HG02884 (cell line): ENCODE measurements around the gene PIK3R5.
"Not testable (repeated sequence)": the region's sequence is repeated elsewhere in the genome, so short reads cannot be mapped to it uniquely, and the experiment has no call there.

Experiments used
- ATAC-seq: cut with Tn5 transposase; IDR thresholded peaks from one replicate; pipeline ENCODE4 v1.9.1; 2021; ENCODE audit warnings: mild to moderate bottlenecking, moderate library complexity; ENCODE audit not compliant: unreplicated experiment

PIK3R5 gene

DNA sequence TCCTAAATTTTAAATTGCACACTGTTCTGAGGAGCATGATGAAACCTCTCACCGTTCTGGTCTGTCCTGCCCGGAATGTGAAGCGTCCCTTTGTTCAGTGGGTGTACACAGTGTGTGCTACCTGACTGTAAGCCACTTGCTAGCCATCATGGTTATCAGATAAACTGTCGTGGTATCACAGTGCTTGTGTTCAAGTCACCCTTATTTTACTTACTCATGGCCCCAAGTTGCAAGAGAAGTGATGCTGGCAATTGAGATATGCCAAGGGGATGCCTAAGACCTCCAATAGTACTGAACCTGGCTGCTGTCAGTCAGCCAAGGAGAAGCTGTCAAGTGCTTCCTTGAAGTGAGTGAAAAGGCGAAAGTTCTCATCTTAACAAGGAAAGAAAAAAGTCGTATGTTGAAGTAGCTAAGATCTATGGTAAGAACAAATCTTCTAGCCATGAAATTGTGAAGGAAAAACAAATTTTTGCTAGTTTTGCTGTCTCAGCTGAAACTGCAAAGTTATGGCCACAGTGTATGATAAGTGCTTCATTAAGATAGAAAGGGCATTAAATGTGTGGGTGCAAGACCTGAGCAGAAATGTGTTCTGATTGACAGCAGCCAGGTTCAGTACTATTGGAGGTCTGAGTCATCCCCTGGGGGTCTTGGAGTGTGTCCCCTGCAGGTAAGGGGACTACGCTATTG lies 103.9 kb downstream of the PIK3R5 start:
- no peak for ATAC-seq

DNA sequence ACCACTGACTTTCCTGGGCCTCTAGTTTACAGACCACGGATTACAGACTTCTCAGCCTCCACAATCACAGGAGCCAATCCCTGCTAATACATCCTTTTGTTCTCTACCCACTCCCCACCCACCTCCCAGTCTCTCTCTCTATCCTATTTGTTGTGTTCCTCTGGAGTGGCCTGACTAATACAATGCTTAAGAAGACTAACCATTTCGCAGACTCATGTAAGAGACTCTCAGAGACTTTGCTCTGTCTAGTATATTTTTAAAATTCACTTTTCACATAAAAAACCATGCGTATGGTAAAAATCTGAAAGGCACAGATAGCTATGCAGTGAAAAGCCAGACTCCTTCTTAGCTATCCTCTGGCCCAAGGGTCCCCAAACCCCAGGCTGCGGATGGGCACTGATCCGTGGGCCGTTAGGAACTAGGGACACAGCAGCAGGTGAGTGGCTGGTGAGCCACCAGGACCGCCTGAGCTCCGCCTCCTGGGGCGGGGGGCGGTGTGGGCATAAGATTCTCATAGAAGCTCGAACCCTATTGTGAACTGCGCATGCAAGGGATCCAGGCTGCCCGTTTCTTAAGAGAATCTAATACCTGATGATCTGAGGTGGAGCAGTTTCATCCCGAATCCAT lies 105.6 kb downstream of the PIK3R5 start:
- no peak for ATAC-seq

DNA sequence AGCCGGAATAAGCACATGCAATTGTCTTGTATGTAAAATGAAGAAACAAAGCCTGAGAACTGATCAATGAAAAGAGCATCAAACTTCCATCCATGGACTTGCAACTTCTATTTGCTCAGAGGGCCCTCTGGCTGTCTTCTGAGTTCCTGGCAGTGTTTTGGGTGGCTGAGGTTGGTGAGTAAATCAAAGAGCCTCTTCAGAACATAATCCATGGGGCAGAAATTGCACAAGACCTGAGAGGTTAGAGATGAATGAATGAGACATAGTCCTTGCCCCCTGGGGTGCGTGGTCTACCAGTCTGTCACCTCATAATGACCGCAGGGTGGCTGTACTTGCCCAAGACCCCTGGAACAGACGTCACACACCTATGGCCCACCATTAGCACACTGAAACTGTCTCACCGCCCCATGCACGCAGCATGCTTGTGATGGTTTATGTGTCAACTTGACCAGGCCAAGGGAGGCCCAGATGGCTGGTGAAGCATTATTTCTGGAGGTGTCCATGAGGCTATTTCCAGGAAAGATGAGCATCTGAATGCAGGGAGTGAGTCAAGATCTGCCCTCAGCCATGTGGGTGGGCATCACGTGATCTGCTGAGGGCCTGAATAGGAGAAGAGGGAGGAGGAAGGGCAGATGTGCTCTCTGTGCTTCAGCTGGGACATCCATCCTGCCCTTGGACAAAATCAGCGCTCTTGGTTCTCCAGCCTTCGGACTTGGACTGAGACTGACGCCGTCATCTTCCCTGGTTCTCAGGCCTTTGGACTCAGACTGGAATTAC lies 106.3 kb downstream of the PIK3R5 start:
- no peak for ATAC-seq

DNA sequence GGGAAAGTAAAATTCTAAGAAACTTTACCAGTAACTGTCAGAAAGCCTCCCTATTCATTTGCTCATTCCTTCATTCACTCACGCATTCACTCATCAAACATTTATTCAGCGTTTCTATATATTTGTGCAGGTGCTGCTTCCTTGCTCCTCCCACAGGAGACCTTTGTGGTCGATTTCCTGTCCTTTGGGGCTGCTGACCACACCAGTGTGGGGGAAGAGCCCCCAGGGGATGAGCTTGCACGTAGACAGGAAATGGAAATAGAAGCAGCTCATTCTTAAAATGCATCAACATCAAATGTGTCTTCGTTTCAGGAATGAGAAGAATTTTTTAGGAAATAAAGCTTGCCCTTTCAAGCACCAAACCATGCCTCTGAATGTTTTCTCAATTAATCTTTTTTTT lies 107.6 kb downstream of the PIK3R5 start:
- ATAC-seq: no peak

DNA sequence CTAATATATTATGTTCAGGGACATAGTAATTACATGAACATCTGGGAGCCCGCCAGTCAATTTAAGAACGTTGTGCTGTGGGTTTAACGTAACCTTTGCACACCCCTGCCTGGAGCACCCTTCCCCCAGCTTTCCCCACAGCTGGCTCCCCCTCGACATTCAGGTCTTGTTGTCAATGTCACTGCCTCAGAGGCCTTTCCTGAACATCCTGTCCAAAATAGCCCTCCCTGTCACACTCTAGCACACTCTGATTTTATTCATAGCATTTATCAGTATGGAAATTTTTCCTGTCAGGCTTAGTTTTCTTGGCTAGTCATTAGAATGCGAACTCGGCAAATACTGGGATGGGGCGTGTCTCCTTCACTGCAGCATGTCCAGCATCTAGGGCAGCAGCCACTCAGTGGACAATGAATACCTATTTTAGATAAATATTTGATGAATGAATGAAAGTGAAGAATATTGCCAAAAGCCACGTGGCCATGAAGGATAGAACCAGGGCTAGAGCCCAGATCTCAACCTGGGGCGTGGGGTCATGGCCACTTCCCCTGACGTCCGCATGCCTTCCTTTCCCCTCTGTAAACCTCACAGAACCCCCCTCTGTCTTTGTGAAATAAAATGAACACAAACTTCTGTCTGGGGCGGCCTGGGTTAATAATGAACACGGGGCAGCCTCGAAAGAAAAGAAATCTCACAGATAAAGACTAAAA lies 108.5 kb downstream of the PIK3R5 start:
- no peak for ATAC-seq

DNA sequence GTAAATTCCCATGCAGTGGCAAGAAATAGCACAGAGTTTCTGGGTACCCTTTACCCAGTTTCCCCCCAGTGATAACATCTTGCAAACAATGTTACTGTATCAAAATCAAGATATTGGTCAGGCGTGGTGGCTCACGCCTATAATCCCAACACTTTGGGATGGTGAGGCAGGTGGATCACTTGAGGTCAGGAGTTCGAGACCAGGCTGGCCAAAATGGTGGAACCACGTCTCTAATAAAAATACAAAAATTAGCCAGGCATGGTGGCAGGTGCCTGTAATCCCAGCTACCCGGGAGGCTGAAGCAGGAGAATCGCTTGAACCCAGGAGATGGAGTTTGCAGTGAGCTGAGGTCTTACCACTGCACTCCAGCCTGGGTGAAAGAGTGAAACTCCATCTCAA lies 109.3 kb downstream of the PIK3R5 start:
- not testable (repeated sequence) for ATAC-seq

DNA sequence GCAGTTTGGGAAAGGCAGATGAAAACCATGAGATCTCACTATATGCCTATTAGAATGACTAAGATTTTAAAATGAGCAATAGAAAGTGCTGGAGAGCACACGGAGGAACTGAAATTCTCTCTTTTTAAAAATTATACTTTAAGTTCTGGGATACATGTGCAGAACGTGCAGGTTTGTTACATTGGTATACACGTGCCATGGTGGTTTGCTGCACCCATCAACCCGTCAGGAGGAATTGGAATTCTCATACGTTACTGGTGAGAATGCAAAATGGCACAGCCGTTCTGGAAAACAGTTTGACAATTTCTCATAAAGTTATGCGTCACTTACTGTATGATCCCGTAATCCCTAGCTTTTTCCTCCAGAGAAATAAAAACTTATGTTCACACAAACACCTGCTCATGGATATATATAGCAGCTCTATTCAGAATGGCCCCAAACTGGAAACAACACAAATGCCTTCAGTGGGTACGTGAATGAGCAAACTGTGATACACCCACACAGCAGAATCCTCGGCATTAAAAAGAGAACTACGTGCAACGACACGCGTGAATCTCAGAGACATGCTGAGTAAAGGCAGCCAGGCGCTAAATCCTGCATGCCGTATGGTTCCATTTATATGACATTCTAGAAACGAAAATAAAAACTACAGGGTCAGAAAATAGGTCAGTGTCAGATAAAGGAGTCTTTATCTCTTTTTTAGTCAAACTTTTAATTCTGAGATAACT lies 109.9 kb downstream of the PIK3R5 start:
- no peak for ATAC-seq

DNA sequence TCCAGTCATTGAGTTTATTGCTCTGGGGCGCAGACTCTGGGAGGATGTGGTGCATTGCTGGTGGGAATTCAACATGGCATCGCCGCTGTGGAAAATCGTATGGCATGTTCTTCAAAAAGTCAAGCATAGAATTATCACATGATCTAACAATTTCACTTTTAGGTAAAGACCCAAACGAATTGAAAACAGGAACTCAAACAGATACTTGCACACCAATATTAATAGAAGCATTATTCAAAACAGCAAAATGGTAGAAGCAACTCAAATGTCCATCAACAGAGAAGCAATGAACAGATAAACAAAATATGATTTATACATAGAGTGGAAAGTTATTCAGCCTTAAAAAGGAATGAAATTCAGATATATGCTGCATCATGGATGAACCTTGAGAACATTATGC lies 113.9 kb downstream of the PIK3R5 start:
- no peak for ATAC-seq

DNA sequence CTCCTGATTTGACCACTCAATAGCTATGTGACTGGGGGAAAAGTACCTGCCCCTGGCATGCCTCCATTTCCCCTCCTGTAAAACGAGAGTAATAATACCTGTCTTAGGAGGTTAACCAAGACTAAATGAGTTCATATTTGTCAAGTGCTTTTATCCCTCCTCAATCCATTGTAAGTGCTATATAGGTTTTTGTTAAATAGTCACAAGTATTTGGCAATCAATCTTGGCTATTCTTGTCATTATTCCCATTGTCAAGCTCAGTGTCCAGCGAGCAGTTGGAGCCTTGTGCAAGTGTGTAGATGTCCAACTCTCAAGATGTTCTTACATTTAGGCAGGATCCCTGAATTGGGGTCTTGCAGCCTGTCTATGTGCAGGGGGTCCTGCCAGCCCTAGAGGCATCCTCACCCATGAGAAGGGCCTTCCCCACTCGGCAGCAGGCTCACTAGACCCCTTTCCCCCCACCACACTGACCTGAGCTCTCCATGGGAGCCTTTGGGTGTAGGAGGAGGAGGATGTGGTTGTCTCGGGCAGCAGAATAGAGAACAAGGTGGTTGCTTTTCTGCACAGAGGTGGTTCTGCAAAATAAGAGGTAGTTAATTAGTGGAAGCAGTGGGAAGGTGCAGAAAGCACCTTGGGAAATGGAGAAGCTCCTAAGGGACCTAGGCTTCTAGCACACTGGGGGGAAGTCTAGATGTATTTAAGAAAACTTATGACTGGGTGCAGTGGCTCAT lies 116.0 kb downstream of the PIK3R5 start:
- no peak for ATAC-seq

DNA sequence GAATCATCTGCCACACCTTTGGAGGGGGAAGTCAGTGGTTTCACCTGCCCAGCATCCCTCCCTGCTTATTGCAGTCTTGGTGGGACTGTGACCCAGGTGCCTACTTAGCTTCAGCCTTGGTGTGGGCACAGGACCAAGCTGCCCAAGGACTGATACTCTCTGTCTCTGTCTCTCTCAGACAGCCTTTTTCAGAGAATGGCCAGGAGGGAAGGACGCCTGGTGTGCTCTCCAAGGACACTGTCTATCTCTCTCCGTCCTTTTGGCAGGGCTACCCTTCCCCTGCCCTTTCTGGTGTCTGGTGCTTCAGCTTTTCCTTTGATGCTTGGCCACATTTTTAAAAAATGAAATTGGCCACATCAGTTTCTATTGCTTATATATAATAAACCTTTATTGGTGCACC lies 117.6 kb downstream of the PIK3R5 start:
- ATAC-seq: no peak

DNA sequence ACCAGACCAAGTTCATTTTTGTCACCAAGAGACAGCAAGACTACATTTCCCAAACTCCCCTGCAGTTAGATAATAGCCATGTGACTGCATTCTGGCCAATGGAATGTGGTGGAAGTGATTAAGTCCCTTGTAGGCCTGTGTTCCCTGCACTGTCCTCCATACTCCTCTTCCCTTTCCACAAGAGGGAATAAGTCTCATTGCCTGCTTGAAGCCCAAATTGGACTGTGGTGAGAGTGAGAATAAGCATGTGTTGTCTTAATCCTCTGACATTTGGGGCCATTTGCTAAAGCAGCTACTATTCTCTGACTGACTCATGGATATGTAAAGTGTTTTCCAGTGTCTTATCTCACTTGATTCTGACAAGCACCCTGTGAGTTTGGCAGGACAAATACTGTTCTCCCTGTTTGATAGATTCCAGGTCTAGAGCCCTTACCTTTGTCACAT lies 118.7 kb downstream of the PIK3R5 start:
- no peak for ATAC-seq

DNA sequence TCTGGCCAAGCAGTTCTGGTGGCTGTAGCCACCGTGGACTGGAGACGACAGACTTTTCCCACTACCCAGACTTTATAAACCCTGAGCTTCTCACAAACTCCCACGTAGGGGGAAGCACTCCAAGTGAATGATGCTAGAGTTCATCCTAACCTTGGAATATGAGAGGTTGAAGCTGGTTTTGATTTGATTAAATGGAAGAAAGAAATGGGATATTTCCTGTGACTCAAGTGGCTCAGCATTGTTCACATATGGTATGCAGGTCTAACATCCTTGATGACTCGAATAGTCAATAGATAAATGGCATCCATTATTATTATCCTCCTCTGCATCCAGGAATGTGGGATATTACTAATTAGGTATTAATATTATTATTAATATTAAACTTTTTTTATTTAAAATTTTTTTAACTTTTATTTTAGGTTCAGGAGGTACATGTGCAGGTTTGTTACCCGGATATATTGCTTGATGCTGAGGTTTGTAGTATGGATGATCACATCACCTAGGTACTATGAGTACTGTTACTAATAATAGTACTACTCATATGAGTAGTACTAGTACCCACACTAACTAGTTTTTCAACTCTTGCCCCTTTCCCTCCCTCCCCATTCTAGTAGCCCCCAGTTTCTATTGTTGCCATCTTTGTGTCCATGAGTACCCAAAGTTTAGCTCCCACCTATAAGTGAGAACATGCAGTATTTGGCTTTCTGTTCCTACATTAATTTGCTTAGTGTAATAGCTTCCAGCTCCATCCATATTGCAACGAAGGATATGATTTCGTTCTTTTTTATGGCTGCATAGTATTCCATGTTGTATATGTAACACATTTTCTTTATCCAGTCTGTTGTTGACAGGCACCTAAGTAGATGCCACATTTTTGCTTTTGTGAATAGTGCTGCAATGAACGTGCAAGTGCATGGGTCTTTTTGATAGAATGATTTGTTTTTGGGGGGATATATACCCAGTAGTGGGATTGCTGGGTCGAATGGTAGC lies 121.0 kb downstream of the PIK3R5 start:
- no peak for ATAC-seq

DNA sequence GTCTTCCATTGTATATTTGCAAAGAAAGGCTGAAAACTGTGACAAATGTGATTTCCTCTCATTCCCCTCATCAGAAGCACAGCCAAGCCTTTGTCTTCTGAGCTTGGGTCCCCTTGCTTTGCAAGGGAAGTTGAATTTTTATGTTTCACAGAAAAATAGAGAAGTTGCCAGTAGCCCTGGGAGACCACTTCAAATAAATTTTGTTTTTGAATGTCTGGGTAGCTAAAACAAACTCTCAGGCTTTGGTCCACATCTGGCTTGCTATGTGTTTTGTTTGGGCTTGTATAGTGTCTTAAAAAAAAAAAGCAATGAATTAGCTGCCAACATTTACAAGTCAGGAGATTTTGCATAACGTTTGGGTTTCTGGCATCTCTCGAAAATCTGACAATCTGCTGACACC lies 122.2 kb downstream of the PIK3R5 start:
- no peak for ATAC-seq

DNA sequence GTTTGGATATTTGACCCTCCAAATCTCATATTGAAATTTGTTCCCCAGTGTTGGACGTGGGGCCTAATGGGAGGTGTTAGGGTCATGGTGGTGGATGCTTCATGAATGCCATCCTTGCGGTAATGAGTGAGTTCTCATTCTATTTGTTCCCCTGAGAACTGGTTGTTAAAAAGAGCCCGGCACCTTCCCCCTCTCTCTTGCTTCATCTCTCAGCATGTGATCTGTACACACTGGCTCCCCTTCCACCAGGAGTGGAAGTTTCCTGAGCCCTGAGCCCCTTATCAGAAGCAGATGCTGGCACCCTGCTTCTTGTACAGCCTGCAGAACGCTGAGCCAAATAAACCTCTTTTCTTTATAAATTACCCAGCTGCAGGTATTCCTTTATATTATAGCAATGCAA lies 123.7 kb downstream of the PIK3R5 start:
- ATAC-seq: no peak

DNA sequence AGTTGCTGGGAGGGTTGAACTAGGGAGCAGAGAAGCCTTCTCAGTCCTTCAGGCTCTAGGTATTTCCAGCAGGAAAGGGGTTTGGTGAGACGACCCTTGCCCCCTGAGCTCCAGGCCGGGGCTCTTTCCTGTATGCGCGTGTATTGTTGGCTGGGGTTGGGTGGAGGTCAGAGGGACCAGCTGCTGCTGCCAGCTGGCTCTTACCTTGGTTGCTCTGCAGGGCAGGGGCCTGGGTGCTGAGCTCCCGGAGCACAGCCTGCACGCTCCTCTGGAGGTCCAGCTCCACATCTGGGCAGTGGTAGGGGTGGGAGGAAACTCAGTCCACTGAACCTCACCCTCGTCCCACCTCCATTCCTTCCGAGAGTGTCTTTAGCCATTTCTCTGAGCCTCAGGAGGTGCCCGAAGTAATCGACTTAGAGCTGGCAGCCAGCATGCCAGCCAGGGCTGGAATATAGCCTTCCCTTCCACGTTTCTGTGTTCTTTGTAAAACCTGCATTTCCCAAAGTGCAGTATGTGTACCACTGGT lies 126.0 kb downstream of the PIK3R5 start:
- no peak for ATAC-seq

DNA sequence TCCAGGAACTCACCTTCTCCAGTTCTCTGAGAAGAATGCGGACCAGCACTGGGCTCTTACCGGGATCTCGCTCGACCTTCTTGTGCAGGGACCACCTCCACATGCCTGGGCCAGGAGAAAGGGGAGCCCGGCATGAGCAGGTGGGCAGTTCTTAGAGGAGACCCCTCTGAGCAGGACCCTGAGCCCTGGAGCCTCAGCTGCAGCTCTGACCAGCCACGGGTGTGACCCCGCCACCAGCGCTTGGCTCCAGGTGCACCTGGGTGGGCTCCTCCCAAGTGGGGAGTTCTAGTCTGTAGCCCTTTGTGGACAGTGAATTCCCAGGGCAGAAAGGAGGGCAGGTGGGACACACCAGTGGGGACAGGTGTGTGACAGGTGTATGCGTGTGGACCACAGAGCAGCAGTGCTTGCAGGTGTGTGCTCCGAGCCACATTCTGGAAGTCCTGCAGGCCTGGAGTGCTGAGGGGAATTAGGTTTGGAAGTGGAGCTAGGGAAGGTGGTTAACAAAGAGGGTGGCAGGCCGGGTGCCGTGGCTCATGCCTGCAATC lies 126.9 kb downstream of the PIK3R5 start:
- ATAC-seq: no peak

DNA sequence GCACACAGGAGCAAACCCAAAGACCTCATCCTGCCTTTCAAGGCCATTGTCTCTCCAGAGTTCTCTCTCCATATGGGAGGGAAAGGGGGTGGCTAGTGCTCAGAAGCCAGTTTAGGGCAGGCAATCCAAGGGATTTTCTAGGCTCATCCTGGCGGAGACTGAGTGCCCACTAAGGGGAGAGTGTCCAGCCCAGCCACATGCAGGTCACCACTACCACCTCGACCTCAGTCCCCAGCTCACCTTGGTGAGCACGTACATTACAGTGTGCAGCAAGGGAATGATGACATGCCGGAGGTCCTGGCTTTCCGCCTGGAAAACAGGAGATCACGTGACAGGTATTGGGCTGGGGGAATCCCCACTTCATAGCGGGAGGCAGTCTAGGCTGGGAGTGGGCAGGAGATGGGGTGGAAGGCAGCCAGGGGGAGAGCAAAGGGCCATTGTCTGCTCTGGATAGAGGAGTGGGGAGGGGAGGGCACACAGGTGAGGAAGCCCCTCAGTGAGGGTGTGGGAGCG lies 127.9 kb downstream of the PIK3R5 start:
- ATAC-seq: no peak
